ENCODE measurements around the gene OSBPL10. TPM values are rescaled to one million over a fixed set of nuclear protein-coding genes. Genes with fewer than 3 reads are reported as not detected.

The OSBPL10 gene
- total and polyA plus RNA-seq, 2 donors (not counting 1 experiment from before 2014, with no cell fraction given), result 7.1 to 7.5 TPM

DNA sequence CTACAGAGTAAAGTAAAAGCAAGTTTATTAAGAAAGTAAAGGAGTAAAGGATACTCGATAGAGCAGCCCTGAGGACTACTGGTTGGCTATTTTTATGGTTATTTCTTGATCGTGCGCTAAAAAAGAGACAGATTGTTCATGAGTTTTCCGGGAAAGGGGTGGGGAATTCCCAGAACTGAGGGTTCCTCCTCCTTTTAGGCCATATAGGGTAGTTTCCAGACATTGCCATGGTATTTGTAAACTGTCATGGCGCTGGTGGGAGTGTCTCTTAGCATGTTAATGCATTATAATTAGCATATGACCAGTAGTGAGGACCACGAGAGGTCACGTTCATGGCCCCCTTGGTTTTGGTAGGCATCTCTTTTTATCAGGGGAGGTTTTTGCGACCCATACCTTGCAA is 213.1 kb downstream of the OSBPL10 start:
- H3K4me2 ChIP-seq (ENCODE audit: extremely low read depth, insufficient read depth, low read length), result no peak overlapping the region
- no peaks in the 10 kb centered on the region for H3K27me3 ChIP-seq (ENCODE audit: control insufficient read depth, insufficient read depth, low read length)
- no peak overlapping the region for H3K27ac ChIP-seq (ENCODE audit: insufficient read depth, low read length)
- no peaks in the 10 kb centered on the region for H3K9me3 ChIP-seq (ENCODE audit: control insufficient read depth, insufficient read depth, low read depth, low read length)
- no peak overlapping the region for H3K4me3 ChIP-seq (replicated peaks in 1 of 4; ENCODE audit: control extremely low read depth in 1 of 4, insufficient read depth in 1 of 4, low read depth in 3 of 4, low read length in 4 of 4)
- no peaks in the 10 kb centered on the region for H3K36me3 ChIP-seq (ENCODE audit: control insufficient read depth, insufficient read depth, low read length)
- H3K79me2 ChIP-seq (ENCODE audit: control insufficient read depth, insufficient read depth, low read length), result no peaks in the 10 kb centered on the region
- no peak overlapping the region for H2AFZ ChIP-seq (ENCODE audit: low read length)
- H4K20me1 ChIP-seq (ENCODE audit: control insufficient read depth, extremely low read depth, insufficient read depth, low read length), result no peaks in the 10 kb centered on the region
- no peak for DNase-seq (ENCODE audit: low read depth in 2 of 2)
- TF ChIP-seq, protein P1, sequence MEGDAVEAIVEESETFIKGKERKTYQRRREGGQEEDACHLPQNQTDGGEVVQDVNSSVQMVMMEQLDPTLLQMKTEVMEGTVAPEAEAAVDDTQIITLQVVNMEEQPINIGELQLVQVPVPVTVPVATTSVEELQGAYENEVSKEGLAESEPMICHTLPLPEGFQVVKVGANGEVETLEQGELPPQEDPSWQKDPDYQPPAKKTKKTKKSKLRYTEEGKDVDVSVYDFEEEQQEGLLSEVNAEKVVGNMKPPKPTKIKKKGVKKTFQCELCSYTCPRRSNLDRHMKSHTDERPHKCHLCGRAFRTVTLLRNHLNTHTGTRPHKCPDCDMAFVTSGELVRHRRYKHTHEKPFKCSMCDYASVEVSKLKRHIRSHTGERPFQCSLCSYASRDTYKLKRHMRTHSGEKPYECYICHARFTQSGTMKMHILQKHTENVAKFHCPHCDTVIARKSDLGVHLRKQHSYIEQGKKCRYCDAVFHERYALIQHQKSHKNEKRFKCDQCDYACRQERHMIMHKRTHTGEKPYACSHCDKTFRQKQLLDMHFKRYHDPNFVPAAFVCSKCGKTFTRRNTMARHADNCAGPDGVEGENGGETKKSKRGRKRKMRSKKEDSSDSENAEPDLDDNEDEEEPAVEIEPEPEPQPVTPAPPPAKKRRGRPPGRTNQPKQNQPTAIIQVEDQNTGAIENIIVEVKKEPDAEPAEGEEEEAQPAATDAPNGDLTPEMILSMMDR (conservative IDR thresholded peaks at IDR 0.05 in 1 of 2, IDR thresholded peaks at IDR 0.05 in 1 of 2; ENCODE audit: low read depth in 1 of 2, low read length in 2 of 2), result no peak
- TF ChIP-seq EZH2 (IDR thresholded peaks at IDR 0.05; ENCODE audit: low read length, missing control alignments), result no peak
- H3K9ac ChIP-seq (ENCODE audit: insufficient read depth, low read length), result no peak overlapping the region
- H3K4me1 ChIP-seq (ENCODE audit: control insufficient read depth, extremely low read depth, insufficient read depth, low read length), result no peaks in the 10 kb centered on the region

DNA sequence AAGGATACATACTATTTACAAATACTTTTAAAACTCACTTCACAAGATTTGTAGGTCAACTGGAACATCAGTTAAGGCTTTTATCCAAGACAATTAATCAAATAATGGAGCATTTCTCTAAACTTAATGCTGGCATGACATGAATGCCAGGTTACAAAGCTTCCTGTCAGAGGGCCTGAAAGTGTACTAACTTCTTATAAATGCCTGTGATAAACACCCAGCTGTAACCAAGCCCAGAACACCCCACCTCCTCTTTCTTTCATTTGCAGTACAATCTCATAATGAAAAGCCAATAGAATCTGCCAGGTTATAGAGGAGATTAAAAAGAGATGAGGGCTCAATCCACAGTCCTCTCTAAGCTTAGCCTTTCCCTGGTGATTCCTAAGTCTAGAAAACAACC is 214.4 kb downstream of the OSBPL10 start:
- no peaks in the 10 kb centered on the region for H3K79me2 ChIP-seq (ENCODE audit: control insufficient read depth, insufficient read depth, low read length)
- H2AFZ ChIP-seq (ENCODE audit: low read length), result no peak overlapping the region
- H3K4me1 ChIP-seq (ENCODE audit: control insufficient read depth, extremely low read depth, insufficient read depth, low read length), result no peaks in the 10 kb centered on the region
- no peaks in the 10 kb centered on the region for H3K27me3 ChIP-seq (ENCODE audit: control insufficient read depth, insufficient read depth, low read length)
- H3K4me2 ChIP-seq (ENCODE audit: extremely low read depth, insufficient read depth, low read length), result no peak overlapping the region
- no peak for DNase-seq (ENCODE audit: low read depth in 2 of 2)
- no peaks in the 10 kb centered on the region for H3K9me3 ChIP-seq (ENCODE audit: control insufficient read depth, insufficient read depth, low read depth, low read length)
- no peak overlapping the region for H3K9ac ChIP-seq (ENCODE audit: insufficient read depth, low read length)
- no peak overlapping the region for H3K27ac ChIP-seq (ENCODE audit: insufficient read depth, low read length)
- no peak overlapping the region for H3K4me3 ChIP-seq (replicated peaks in 1 of 4; ENCODE audit: control extremely low read depth in 1 of 4, insufficient read depth in 1 of 4, low read depth in 3 of 4, low read length in 4 of 4)
- TF ChIP-seq, protein P1 (conservative IDR thresholded peaks at IDR 0.05 in 1 of 2, IDR thresholded peaks at IDR 0.05 in 1 of 2; ENCODE audit: low read depth in 1 of 2, low read length in 2 of 2), result no peak
- no peak for TF ChIP-seq EZH2 (IDR thresholded peaks at IDR 0.05; ENCODE audit: low read length, missing control alignments)
- H3K36me3 ChIP-seq (ENCODE audit: control insufficient read depth, insufficient read depth, low read length), result no peaks in the 10 kb centered on the region
- H4K20me1 ChIP-seq (ENCODE audit: control insufficient read depth, extremely low read depth, insufficient read depth, low read length), result no peaks in the 10 kb centered on the region

DNA sequence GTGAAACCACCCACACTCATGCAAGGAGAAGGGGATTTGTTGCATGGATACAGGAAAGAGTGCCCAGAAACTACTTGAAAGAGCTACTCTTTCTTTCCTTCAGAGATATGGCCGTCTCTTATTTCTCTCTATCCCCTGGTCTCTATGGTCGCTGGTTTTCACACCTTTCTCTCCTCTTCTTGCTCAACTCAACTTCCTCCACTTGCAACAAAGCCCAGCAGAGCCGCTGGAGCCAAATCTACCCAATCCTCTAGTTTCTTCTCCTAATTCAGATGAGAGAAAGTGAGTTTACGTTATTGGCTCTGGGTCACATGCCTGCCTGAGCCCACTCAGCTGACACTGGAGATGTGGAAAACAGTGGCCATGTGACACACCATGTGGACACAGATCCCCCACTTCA is 215.2 kb downstream of the OSBPL10 start:
- H3K4me2 ChIP-seq (ENCODE audit: extremely low read depth, insufficient read depth, low read length), result no peak overlapping the region
- no peaks in the 10 kb centered on the region for H4K20me1 ChIP-seq (ENCODE audit: control insufficient read depth, extremely low read depth, insufficient read depth, low read length)

More for the DNA sequence above, 215.2 kb downstream of the OSBPL10 start:
- no peaks in the 10 kb centered on the region for H3K36me3 ChIP-seq (ENCODE audit: control insufficient read depth, insufficient read depth, low read length)
- H3K9me3 ChIP-seq (ENCODE audit: control insufficient read depth, insufficient read depth, low read depth, low read length), result no peaks in the 10 kb centered on the region
- no peak overlapping the region for H3K9ac ChIP-seq (ENCODE audit: insufficient read depth, low read length)
- H2AFZ ChIP-seq (ENCODE audit: low read length), result no peak overlapping the region
- no peak overlapping the region for H3K4me3 ChIP-seq (replicated peaks in 1 of 4; ENCODE audit: control extremely low read depth in 1 of 4, insufficient read depth in 1 of 4, low read depth in 3 of 4, low read length in 4 of 4)
- H3K4me1 ChIP-seq (ENCODE audit: control insufficient read depth, extremely low read depth, insufficient read depth, low read length), result no peaks in the 10 kb centered on the region
- H3K79me2 ChIP-seq (ENCODE audit: control insufficient read depth, insufficient read depth, low read length), result no peaks in the 10 kb centered on the region
- H3K27ac ChIP-seq (ENCODE audit: insufficient read depth, low read length), result no peak overlapping the region
- no peaks in the 10 kb centered on the region for H3K27me3 ChIP-seq (ENCODE audit: control insufficient read depth, insufficient read depth, low read length)
- DNase-seq (ENCODE audit: low read depth in 2 of 2), result no peak
- TF ChIP-seq, protein P1 (conservative IDR thresholded peaks at IDR 0.05 in 1 of 2, IDR thresholded peaks at IDR 0.05 in 1 of 2; ENCODE audit: low read depth in 1 of 2, low read length in 2 of 2), result no peak
- no peak for TF ChIP-seq EZH2 (IDR thresholded peaks at IDR 0.05; ENCODE audit: low read length, missing control alignments)

All from fibroblast of lung (primary cell).